Stomach (tissue), 9 donors: Measurements from ENCODE around the gene GBX2. TPM values are rescaled to one million over a fixed set of nuclear protein-coding genes. Genes with fewer than 3 reads are reported as not detected.

Experiments
- DNase-seq, 2 donors: peaks; one replicate each; pipeline versions ENCODE4 v3.0.0 to v3.0.0-alpha.2; 2013 to 2019
- H3K27ac ChIP-seq, 5 donors: fragments of 200-600 bp in 4 of 5; sonication (generic) in 4 of 5; one replicate each; pipeline ENCODE4 v1.5.1; 2013 to 2019; ENCODE audit warnings: mild to moderate bottlenecking in 1 of 5, moderate library complexity in 1 of 5
- H3K27me3 ChIP-seq, 3 donors: fragments of 200-600 bp; sonication (generic); one replicate each; pipeline ENCODE4 v1.5.1; 2017 to 2019; ENCODE audit warnings: mixed run types in 1 of 3
- H3K36me3 ChIP-seq, 4 donors: fragments of 200-600 bp; sonication (generic); 1 replicate in 3 of 4; 2 replicates in 1 of 4; pipeline ENCODE4 v1.5.1; 2016 to 2019
- H3K4me1 ChIP-seq, 4 donors: fragments of 200-600 bp; sonication (generic); one replicate each; pipeline ENCODE4 v1.5.1; 2016 to 2019
- H3K4me3 ChIP-seq, 4 donors: fragments of 200-600 bp; sonication (generic) in 3 of 4; one replicate each; pipeline ENCODE4 v1.5.1; 2016 to 2019; ENCODE audit warnings: mild to moderate bottlenecking in 1 of 4
- H3K9me3 ChIP-seq, 4 donors: fragments of 200-600 bp; sonication (generic); one replicate each; pipeline ENCODE4 v1.5.1; 2016 to 2019
- EP300 ChIP-seq: sonication (generic); formaldehyde crosslinking; IDR thresholded peaks from one replicate; pipeline ENCODE4 v1.6.1; 2017; ENCODE audit warnings: antibody characterized with exemption
- POLR2A ChIP-seq, 4 donors: fragments of 450-650 bp; IDR thresholded peaks; one replicate each; pipeline ENCODE4 v1.6.1; 2016; ENCODE audit warnings: antibody characterized with exemption in 4 of 4, control low read depth in 2 of 4, mild to moderate bottlenecking in 1 of 4, moderate library complexity in 1 of 4
- POLR2AphosphoS5 ChIP-seq, 3 donors: sonication (generic); formaldehyde crosslinking; IDR thresholded peaks; one replicate each; pipeline ENCODE4 v1.6.1; 2016; ENCODE audit warnings: antibody characterized with exemption in 3 of 3
- WGBS, 5 donors: extraction: QIAGEN DNeasy Blood & Tissue Kit in 3 of 5; methylation state at CpG; one replicate each; pipeline versions ENCODE4 v1.1.5 to v1.1.7; 2013 to 2018; 5-methylcytosine and 5-hydroxymethylcytosine counted together
- intact Hi-C: fragments of 100-400 bp; cut with DNase I; formaldehyde crosslinking; loops from one replicate; pipeline ENCODE4 v1.15.1; 2023; ENCODE audit warnings: low total_unique reads
- polyA plus RNA-seq, 3 donors: library from polyadenylated mRNA; stranded (reverse); fragments of 200-250 nt; gene quantifications; one replicate each; pipeline ENCODE4 v1.2.3, GENCODE V29; 2013
- total RNA-seq, 5 donors: library from RNA; depleted of rRNA; stranded (reverse); fragments of >200 nt; gene quantifications; one replicate each; pipeline versions ENCODE4 v1.1.0 to v1.2.3, GENCODE V29; 2014 to 2016
- TF ChIP-seq, protein P1 (sequence below), 7 experiments: fragments of 450-650 bp in 4 of 7; fragments of 200-600 bp in 3 of 7; sonication (generic) in 3 of 7; IDR thresholded peaks; one replicate each; pipeline ENCODE4 v1.5.1; 2016 to 2019; ENCODE audit warnings: antibody characterized with exemption in 7 of 7, control low read depth in 2 of 7, mild to moderate bottlenecking in 1 of 7
- donor health status: healthy with polysubstance abuse.
- donor health status: Bipolar disorder and iron deficiency.
- donor health status: healthy.

GBX2 gene
- total and polyA plus RNA-seq, 8 donors: 0.55 TPM; not detected in 7

DNA sequence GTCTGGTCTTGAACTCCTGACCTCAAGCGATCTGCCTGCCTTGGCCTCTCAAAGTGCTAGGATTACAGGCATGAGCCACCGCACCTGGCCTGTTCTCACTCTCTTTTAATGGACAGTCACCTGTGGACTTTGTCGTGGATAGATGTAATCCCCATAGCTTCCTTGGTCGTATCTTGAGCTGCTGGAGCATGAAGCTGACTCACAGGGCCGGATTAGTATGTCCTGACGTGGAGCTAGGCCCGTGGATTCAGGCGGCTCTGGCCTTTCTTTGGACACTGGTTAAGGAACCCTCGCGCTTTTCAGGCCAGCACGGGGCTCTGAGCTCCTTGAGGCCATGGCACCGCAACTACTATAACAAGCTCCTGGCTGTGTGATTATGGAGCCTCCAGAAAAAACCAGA, 27.5 kb upstream of the GBX2 start:
- H3K4me3 ChIP-seq: no peak overlapping the region
- WGBS, 5 donors: 78 to 87% (median 85%) methylated on average over 12 of the region's 12 CpGs
- H3K9me3 ChIP-seq: peaks cover 0 to 7% (median 0%) of the 10 kb centered on the region in 4 donors
- intact Hi-C loops: no loop called here
- H3K27ac ChIP-seq: no peak overlapping the region
- no peak for TF ChIP-seq EP300
- TF ChIP-seq, protein P1, sequence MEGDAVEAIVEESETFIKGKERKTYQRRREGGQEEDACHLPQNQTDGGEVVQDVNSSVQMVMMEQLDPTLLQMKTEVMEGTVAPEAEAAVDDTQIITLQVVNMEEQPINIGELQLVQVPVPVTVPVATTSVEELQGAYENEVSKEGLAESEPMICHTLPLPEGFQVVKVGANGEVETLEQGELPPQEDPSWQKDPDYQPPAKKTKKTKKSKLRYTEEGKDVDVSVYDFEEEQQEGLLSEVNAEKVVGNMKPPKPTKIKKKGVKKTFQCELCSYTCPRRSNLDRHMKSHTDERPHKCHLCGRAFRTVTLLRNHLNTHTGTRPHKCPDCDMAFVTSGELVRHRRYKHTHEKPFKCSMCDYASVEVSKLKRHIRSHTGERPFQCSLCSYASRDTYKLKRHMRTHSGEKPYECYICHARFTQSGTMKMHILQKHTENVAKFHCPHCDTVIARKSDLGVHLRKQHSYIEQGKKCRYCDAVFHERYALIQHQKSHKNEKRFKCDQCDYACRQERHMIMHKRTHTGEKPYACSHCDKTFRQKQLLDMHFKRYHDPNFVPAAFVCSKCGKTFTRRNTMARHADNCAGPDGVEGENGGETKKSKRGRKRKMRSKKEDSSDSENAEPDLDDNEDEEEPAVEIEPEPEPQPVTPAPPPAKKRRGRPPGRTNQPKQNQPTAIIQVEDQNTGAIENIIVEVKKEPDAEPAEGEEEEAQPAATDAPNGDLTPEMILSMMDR (IDR thresholded peaks at IDR 0.05): no peak
- no peak for TF ChIP-seq POLR2AphosphoS5 (IDR thresholded peaks at IDR 0.05)
- TF ChIP-seq POLR2A (IDR thresholded peaks at IDR 0.05): no peak
- no peak for DNase-seq
- H3K27me3 ChIP-seq: peaks cover 0 to 3% (median 0%) of the 10 kb centered on the region in 3 donors
- no peaks in the 10 kb centered on the region for H3K4me1 ChIP-seq
- no peaks in the 10 kb centered on the region for H3K36me3 ChIP-seq

DNA sequence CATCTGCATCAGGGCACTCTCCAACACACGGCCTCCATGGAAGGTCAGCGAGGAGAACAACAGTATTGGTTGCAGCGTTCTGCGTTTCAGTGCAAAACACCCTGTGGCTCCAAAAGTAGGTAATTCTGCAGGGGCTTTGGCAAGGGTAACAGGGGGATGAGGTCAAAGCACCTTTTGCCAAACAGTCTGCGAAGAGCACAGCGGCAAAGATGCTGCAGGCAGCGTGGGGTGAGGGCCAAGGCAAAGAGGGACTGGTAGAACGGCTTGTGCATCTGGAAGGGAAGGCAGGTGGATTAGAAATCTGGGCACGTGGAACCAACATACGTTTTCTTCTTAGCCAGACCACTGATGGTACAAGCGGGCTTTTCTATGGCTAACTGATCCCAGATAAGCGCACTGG, 26.6 kb upstream of the GBX2 start:
- H3K9me3 ChIP-seq: peaks cover 0 to 7% (median 0%) of the 10 kb centered on the region in 4 donors
- no peak for DNase-seq
- H3K27ac ChIP-seq: no peak overlapping the region
- peaks cover 0 to 4% (median 0%) of the 10 kb centered on the region in 3 donors for H3K27me3 ChIP-seq
- H3K4me3 ChIP-seq: no peak overlapping the region
- 82 to 97% (median 90%) methylated on average over 12 of the region's 12 CpGs for WGBS, 5 donors
- TF ChIP-seq EP300 (no peak), POLR2A (IDR thresholded peaks at IDR 0.05) (no peak), POLR2AphosphoS5 (IDR thresholded peaks at IDR 0.05) (no peak)
- TF ChIP-seq, protein P1 (IDR thresholded peaks at IDR 0.05): no peak
- H3K4me1 ChIP-seq: no peaks in the 10 kb centered on the region
- H3K36me3 ChIP-seq: no peaks in the 10 kb centered on the region
- intact Hi-C loops: no loop called here

DNA sequence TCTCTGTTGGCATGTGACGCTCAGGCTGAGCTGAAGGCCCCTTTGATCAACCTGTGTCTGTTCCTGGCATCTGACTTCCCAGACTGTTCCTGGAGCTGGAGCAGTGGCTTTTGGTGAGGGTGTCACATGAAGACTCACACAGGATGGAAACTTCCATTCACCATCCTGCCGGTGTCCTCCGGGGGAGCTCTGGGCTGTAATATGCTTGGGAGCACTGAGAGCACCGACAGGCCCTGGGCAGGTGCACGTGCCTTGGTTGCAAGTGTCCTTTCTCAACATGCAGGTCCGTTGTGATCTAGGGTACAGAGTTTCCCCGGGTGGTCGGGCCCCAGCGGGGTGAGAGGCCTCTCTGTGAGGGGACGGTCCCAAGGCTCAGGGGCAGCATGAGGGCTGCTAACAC, 24.8 kb upstream of the GBX2 start:
- DNase-seq: no peak
- no peak overlapping the region for H3K4me3 ChIP-seq
- no peak overlapping the region for H3K27ac ChIP-seq
- H3K36me3 ChIP-seq: no peaks in the 10 kb centered on the region
- no peaks in the 10 kb centered on the region for H3K4me1 ChIP-seq
- intact Hi-C loops: no loop called here
- peaks cover 0 to 4% (median 0%) of the 10 kb centered on the region in 3 donors for H3K27me3 ChIP-seq
- 72 to 90% (median 78%) methylated on average over 10 of the region's 10 CpGs for WGBS, 5 donors
- no peak for TF ChIP-seq POLR2A (IDR thresholded peaks at IDR 0.05)
- TF ChIP-seq EP300: no peak
- TF ChIP-seq, protein P1 (IDR thresholded peaks at IDR 0.05): no peak
- no peak for TF ChIP-seq POLR2AphosphoS5 (IDR thresholded peaks at IDR 0.05)
- no peaks in the 10 kb centered on the region for H3K9me3 ChIP-seq

- intact Hi-C loops: no loop called here
- WGBS, 5 donors: 78 to 94% (median 86%) methylated on average over 2 of the region's 2 CpGs
- no peaks in the 10 kb centered on the region for H3K4me1 ChIP-seq
Observed at GRCh38 chr2:236190674-236191073, 22.5 kb upstream of the GBX2 start.

More at GRCh38 chr2:236190674-236191073, 22.5 kb upstream of the GBX2 start:
- Histone ChIP-seq H3K27me3 (peaks cover 0 to 4% (median 0%) of the 10 kb centered on the region in 3 donors), H3K4me3 (no peak overlapping the region), H3K9me3 (no peaks in the 10 kb centered on the region), H3K36me3 (no peaks in the 10 kb centered on the region), H3K27ac (no peak overlapping the region)
- TF ChIP-seq EP300: no peak
- no peak for TF ChIP-seq POLR2AphosphoS5 (IDR thresholded peaks at IDR 0.05)
- TF ChIP-seq POLR2A (IDR thresholded peaks at IDR 0.05): no peak
- TF ChIP-seq, protein P1 (IDR thresholded peaks at IDR 0.05): no peak
- no peak for DNase-seq
